Fibroblast of mammary gland (primary cell): Measurements from ENCODE around the gene ADAM22.

Experiments used
- DNase-seq: peaks from one replicate; pipeline ENCODE4 v3.0.0-alpha.2; 2010; ENCODE audit warnings: low read depth
- H3K4me3 ChIP-seq: 2 replicates; pipeline ENCODE4 v1.5.1; 2011; ENCODE audit warnings: low read depth, mild to moderate bottlenecking, low read length, moderate library complexity; ENCODE audit not compliant: control insufficient read depth
- CTCF ChIP-seq: conservative IDR thresholded peaks from 2 replicates; pipeline ENCODE4 v1.5.1; 2011; ENCODE audit warnings: low read depth, low read length, inconsistent platforms; ENCODE audit not compliant: control insufficient read depth, insufficient read depth

The ADAM22 gene

GRCh38 chr7:88034083-88034695, 100.1 kb downstream of the ADAM22 start:
- TF ChIP-seq CTCF, result no peak
- no peak for DNase-seq

GRCh38 chr7:88037050-88037449, 103.0 kb downstream of the ADAM22 start:
- no peak overlapping the region for H3K4me3 ChIP-seq
- no peak for TF ChIP-seq CTCF
- DNase-seq, result no peak

More at GRCh38 chr7:88034083-88034695, 100.1 kb downstream of the ADAM22 start:
- H3K4me3 ChIP-seq, result no peak overlapping the region

- DNase-seq, result peak; percentile 77
- TF ChIP-seq CTCF, result peak; percentile 5
- H3K4me3 ChIP-seq, result no peak overlapping the region
These were observed 106.6 kb downstream of the ADAM22 start for GRCh38 chr7:88040694-88041093.

GRCh38 chr7:88041583-88041982, 107.5 kb downstream of the ADAM22 start:
- no peak for DNase-seq
- no peak for TF ChIP-seq CTCF
- no peak overlapping the region for H3K4me3 ChIP-seq

GRCh38 chr7:88042157-88042556, 108.1 kb downstream of the ADAM22 start:
- TF ChIP-seq CTCF, result no peak
- DNase-seq, result no peak
- no peak overlapping the region for H3K4me3 ChIP-seq

GRCh38 chr7:88042803-88043202, 108.8 kb downstream of the ADAM22 start:
- TF ChIP-seq CTCF, result no peak
- no peak overlapping the region for H3K4me3 ChIP-seq

GRCh38 chr7:88044069-88044468, 110.0 kb downstream of the ADAM22 start:
- H3K4me3 ChIP-seq, result no peak overlapping the region
- no peak for TF ChIP-seq CTCF
- DNase-seq, result no peak

More at GRCh38 chr7:88042803-88043202, 108.8 kb downstream of the ADAM22 start:
- no peak for DNase-seq
